GM12878 (cell line): ENCODE measurements around the gene ATP5ME. TPM values are rescaled to one million over a fixed set of nuclear protein-coding genes. Genes with fewer than 3 reads are reported as not detected.

Source experiments
- ATAC-seq: fragments of 200-7000 bp; cut with Tn5 transposase; 3 replicates; pipeline ENCODE4 v1.9.1; 2020; ENCODE audit warnings: mild to moderate bottlenecking, moderate library complexity
- BruUV-seq: library from RNA; stranded (reverse); fragments of 400-500 nt; replicated peaks from 2 replicates; lab custom pipeline; 2021; lab: Mats Ljungman, UMichigan
- CTCF ChIA-PET: fragments of 300-600 bp; sonication (Branson Sonifier 250); formaldehyde crosslinking; extraction: SDS; loops from one replicate; lab custom pipeline; 2021; ENCODE audit warnings: inconsistent platforms; lab: Yijun Ruan, JAX
- POLR2A ChIA-PET: fragments of 350-600 bp; formaldehyde crosslinking; extraction: SDS; loops from one replicate; lab custom pipeline; 2021; ENCODE audit warnings: inconsistent platforms; lab: Charles Lee
- RAD21 ChIA-PET: fragments of 300-600 bp; sonication (Branson Sonifier 250); formaldehyde crosslinking; loops from one replicate; lab custom pipeline; 2023; ENCODE audit warnings: antibody characterized with exemption; ENCODE audit not compliant: unreplicated experiment; lab: Charles Lee
- SMC1A ChIA-PET: fragments of 300-600 bp; sonication (Branson Sonifier 250); formaldehyde crosslinking; loops from one replicate; lab custom pipeline; 2023; ENCODE audit not compliant: unreplicated experiment, uncharacterized antibody; lab: Charles Lee
- DNase-seq: peaks from one replicate; pipeline ENCODE4 v3.0.0-alpha.2; 2011; ENCODE audit warnings: low read depth, low spot score
- FAIRE-seq: peaks from 3 replicates; lab custom pipeline; 2011; peaks lifted over from hg19 to GRCh38; lab: Jason Lieb, UNC
- H2AFZ ChIP-seq: 2 replicates; pipeline ENCODE4 v1.6.0; 2011; ENCODE audit warnings: low read depth, low read length, control low read depth; ENCODE audit not compliant: control insufficient read depth
- H3K27ac ChIP-seq: 2 replicates; pipeline ENCODE4 v1.5.1; 2011; ENCODE audit warnings: control low read depth; ENCODE audit not compliant: control insufficient read depth, insufficient read depth
- H3K27me3 ChIP-seq, 2 experiments: replicated peaks in 1 of 2; 2 replicates each; pipeline versions ENCODE4 v1.6.0 to v1.6.1; 2011; ENCODE audit warnings: low read length in 1 of 2; ENCODE audit not compliant: control insufficient read depth in 2 of 2, insufficient read depth in 2 of 2
- H3K36me3 ChIP-seq, 2 experiments: 2 replicates each; pipeline ENCODE4 v1.5.1; 2011; ENCODE audit warnings: low read length in 1 of 2; ENCODE audit not compliant: control insufficient read depth in 2 of 2, insufficient read depth in 2 of 2
- H3K4me1 ChIP-seq: 2 replicates; pipeline ENCODE4 v1.6.1; 2011; ENCODE audit warnings: mild to moderate bottlenecking, low read length, moderate library complexity, mixed read lengths; ENCODE audit not compliant: control insufficient read depth, insufficient read depth
- H3K4me2 ChIP-seq: 2 replicates; pipeline ENCODE4 v1.6.0; 2011; ENCODE audit warnings: control low read depth; ENCODE audit not compliant: control insufficient read depth, insufficient read depth
- H3K4me3 ChIP-seq: fragments of 200-600 bp; sonication (generic); 2 replicates; pipeline ENCODE4 v1.5.1; 2016
- H3K79me2 ChIP-seq: 2 replicates; pipeline ENCODE4 v1.6.0; 2011; ENCODE audit warnings: low read length; ENCODE audit not compliant: control insufficient read depth, insufficient read depth
- H3K9ac ChIP-seq: 2 replicates; pipeline ENCODE4 v1.8.0; 2011; ENCODE audit warnings: low read length, control low read depth, mixed read lengths; ENCODE audit not compliant: control insufficient read depth, insufficient read depth
- H3K9me3 ChIP-seq: replicated peaks from 3 replicates; pipeline ENCODE4 v1.5.1; 2011; ENCODE audit warnings: mild to moderate bottlenecking, low read length; ENCODE audit not compliant: control insufficient read depth, insufficient read depth
- H4K20me1 ChIP-seq: 2 replicates; pipeline ENCODE4 v1.6.0; 2011; ENCODE audit not compliant: control insufficient read depth, insufficient read depth
- ETV6 ChIP-seq, 2 experiments: fragments of 450-650 bp in 1 of 2; IDR thresholded peaks in 1 of 2; conservative IDR thresholded peaks in 1 of 2; 2 replicates each; pipeline ENCODE4 v1.6.1; 2014; ENCODE audit warnings: antibody characterized with exemption in 1 of 2, borderline replicate concordance in 1 of 2, low read depth in 1 of 2, mild to moderate bottlenecking in 1 of 2, moderate library complexity in 1 of 2
- FOXK2 ChIP-seq: fragments of 450-650 bp; IDR thresholded peaks from 2 replicates; pipeline ENCODE4 v1.6.1; 2017; ENCODE audit warnings: mild to moderate bottlenecking, moderate library complexity
- NR2C2 ChIP-seq: IDR thresholded peaks from 2 replicates; pipeline ENCODE4 v1.6.1; 2011; ENCODE audit warnings: borderline replicate concordance, low read depth; ENCODE audit not compliant: control insufficient read depth, insufficient read length
- RUNX3 ChIP-seq: IDR thresholded peaks from 2 replicates; pipeline ENCODE4 v1.6.1; 2012; ENCODE audit warnings: low read length, inconsistent platforms
- WGBS: methylation state at CpG from one replicate; pipeline ENCODE4 v1.1.6; 2016; ENCODE audit warnings: low lambda C conversion rate; ENCODE audit not compliant: insufficient replicate concordance, insufficient coverage; ENCODE audit errors: missing lambda C conversion rate; 5-methylcytosine and 5-hydroxymethylcytosine counted together
- in situ Hi-C: fragments of 300-500 bp; cut with MboI; formaldehyde crosslinking; loops from 9 replicates; pipeline ENCODE4 v1.14.3; 2018; ENCODE audit warnings: mixed read lengths
- intact Hi-C: fragments of 100-400 bp; cut with micrococcal nuclease; formaldehyde crosslinking; loops from one replicate; pipeline ENCODE4 v1.14.2; 2022; ENCODE audit not compliant: unreplicated experiment
- polyA plus RNA-seq, 11 experiments: library from polyadenylated mRNA; depleted of rRNA in 4 of 11; unstranded in 6 of 11; stranded (reverse) in 5 of 11; fragments of >200 nt; fragmentation: Nextera tagmentation in 4 of 11; fragmentation: Illumina TruSeq in 1 of 11; extraction: Ambion mirVana in 4 of 11; extraction: Trizol in 1 of 11; gene quantifications; 1 replicate in 1 of 11; 2 replicates in 10 of 11; pipeline versions ENCODE4 v1.2.1 to v1.2.3, GENCODE V29; 2011 to 2016; ENCODE audit warnings: inconsistent platforms in 2 of 11, missing spikeins in 2 of 11, low read depth in 1 of 11
- total RNA-seq, 4 experiments: library from RNA; depleted of rRNA in 3 of 4; stranded (reverse); fragments of >200 nt in 3 of 4; fragmentation: Illumina TruSeq in 1 of 4; extraction: Trizol in 1 of 4; gene quantifications; 2 replicates each; pipeline versions ENCODE4 v1.2.1 to v1.2.3, GENCODE V29; 2013 to 2021
- TF ChIP-seq, protein P1 (sequence below): fragments of 450-650 bp; formaldehyde crosslinking; IDR thresholded peaks from 2 replicates; pipeline ENCODE4 v1.4.0; 2020; ENCODE audit warnings: mild to moderate bottlenecking, moderate library complexity
- TF ChIP-seq, protein P2 (sequence below): IDR thresholded peaks from 2 replicates; pipeline ENCODE4 v1.6.1; 2011; ENCODE audit warnings: low read depth, mild to moderate bottlenecking, low read length, moderate library complexity, borderline replicate concordance; ENCODE audit errors: extremely low read depth
- TF ChIP-seq, protein P3 (sequence below): fragments of 450-650 bp; IDR thresholded peaks from 2 replicates; pipeline ENCODE4 v1.6.1; 2017; ENCODE audit warnings: mild to moderate bottlenecking, moderate library complexity

Gene ATP5ME
- total and polyA plus RNA-seq, 10 of the 15 experiments (the other 5 are each of a cell fraction or from before 2014, with no cell fraction given), result 279 to 2,374 (median 509) TPM

DNA sequence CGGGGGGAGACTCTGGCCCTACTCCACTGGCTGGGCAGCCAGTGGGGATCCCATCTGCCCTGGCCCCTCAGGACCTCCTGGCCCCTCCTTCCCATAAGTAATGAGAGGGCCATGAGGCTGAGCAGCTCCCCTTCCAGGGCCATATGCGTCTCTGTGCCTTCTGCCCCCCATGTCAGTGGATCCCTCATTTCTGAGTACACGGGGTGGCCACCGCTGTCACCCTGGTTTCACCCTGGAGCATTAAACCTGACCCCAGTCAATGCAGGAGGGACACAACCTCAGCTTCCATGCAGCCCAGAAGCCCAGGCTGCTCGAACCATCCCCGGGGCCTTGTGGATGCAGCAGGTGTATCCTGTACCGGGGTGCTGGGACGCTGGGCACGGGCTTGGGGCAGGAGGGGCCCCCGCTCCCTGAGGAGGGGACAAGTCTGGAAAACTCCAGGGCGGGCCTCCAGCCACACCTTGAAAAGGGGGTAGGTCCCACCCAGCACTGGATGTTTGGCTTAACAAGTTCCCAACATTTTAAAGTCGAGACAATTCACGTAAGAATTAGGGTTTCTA is 24.2 kb downstream of the ATP5ME start (continued):
- TF ChIP-seq RUNX3, result no peak
- TF ChIP-seq, protein P1, sequence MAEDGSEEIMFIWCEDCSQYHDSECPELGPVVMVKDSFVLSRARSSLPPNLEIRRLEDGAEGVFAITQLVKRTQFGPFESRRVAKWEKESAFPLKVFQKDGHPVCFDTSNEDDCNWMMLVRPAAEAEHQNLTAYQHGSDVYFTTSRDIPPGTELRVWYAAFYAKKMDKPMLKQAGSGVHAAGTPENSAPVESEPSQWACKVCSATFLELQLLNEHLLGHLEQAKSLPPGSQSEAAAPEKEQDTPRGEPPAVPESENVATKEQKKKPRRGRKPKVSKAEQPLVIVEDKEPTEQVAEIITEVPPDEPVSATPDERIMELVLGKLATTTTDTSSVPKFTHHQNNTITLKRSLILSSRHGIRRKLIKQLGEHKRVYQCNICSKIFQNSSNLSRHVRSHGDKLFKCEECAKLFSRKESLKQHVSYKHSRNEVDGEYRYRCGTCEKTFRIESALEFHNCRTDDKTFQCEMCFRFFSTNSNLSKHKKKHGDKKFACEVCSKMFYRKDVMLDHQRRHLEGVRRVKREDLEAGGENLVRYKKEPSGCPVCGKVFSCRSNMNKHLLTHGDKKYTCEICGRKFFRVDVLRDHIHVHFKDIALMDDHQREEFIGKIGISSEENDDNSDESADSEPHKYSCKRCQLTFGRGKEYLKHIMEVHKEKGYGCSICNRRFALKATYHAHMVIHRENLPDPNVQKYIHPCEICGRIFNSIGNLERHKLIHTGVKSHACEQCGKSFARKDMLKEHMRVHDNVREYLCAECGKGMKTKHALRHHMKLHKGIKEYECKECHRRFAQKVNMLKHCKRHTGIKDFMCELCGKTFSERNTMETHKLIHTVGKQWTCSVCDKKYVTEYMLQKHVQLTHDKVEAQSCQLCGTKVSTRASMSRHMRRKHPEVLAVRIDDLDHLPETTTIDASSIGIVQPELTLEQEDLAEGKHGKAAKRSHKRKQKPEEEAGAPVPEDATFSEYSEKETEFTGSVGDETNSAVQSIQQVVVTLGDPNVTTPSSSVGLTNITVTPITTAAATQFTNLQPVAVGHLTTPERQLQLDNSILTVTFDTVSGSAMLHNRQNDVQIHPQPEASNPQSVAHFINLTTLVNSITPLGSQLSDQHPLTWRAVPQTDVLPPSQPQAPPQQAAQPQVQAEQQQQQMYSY (CRISPR knock-in tag), result no peak
- no peak for TF ChIP-seq FOXK2

DNA sequence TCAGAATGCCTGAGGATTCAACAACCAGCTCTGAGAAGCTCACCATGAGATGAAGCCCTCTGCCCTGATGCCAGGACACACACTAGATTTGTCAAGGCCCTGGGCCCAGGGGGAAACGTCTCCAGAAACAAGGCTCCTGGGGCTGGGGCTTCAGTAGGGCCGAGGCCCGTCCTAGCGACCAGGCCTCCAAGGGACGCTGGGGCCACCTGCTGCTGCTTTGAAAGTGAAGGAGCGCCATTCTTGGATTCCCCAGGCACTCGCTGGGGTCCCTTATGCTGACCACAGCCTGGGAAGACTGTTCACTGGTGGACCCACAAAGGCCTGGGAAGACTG is 24.8 kb downstream of the ATP5ME start:
- TF ChIP-seq, protein P2, sequence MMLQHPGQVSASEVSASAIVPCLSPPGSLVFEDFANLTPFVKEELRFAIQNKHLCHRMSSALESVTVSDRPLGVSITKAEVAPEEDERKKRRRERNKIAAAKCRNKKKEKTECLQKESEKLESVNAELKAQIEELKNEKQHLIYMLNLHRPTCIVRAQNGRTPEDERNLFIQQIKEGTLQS, result no peak
- TF ChIP-seq, protein P3, sequence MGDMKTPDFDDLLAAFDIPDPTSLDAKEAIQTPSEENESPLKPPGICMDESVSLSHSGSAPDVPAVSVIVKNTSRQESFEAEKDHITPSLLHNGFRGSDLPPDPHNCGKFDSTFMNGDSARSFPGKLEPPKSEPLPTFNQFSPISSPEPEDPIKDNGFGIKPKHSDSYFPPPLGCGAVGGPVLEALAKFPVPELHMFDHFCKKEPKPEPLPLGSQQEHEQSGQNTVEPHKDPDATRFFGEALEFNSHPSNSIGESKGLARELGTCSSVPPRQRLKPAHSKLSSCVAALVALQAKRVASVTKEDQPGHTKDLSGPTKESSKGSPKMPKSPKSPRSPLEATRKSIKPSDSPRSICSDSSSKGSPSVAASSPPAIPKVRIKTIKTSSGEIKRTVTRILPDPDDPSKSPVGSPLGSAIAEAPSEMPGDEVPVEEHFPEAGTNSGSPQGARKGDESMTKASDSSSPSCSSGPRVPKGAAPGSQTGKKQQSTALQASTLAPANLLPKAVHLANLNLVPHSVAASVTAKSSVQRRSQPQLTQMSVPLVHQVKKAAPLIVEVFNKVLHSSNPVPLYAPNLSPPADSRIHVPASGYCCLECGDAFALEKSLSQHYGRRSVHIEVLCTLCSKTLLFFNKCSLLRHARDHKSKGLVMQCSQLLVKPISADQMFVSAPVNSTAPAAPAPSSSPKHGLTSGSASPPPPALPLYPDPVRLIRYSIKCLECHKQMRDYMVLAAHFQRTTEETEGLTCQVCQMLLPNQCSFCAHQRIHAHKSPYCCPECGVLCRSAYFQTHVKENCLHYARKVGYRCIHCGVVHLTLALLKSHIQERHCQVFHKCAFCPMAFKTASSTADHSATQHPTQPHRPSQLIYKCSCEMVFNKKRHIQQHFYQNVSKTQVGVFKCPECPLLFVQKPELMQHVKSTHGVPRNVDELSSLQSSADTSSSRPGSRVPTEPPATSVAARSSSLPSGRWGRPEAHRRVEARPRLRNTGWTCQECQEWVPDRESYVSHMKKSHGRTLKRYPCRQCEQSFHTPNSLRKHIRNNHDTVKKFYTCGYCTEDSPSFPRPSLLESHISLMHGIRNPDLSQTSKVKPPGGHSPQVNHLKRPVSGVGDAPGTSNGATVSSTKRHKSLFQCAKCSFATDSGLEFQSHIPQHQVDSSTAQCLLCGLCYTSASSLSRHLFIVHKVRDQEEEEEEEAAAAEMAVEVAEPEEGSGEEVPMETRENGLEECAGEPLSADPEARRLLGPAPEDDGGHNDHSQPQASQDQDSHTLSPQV, result no peak
- no peak for TF ChIP-seq NR2C2
- TF ChIP-seq ETV6 (conservative IDR thresholded peaks at IDR 0.05 in 1 of 2, IDR thresholded peaks at IDR 0.05 in 1 of 2; ENCODE audit: borderline replicate concordance in 1 of 2, low read depth in 1 of 2), result no peak
- no peak for ATAC-seq
- H3K79me2 ChIP-seq, result no peaks in the 10 kb centered on the region

More for the DNA sequence above, 24.8 kb downstream of the ATP5ME start:
- no peak overlapping the region for H3K4me2 ChIP-seq
- DNase-seq (no peak), FAIRE-seq (no peak)
- no peaks in the 10 kb centered on the region for H3K27me3 ChIP-seq
- no peak overlapping the region for H3K27ac ChIP-seq
- ChIA-PET CTCF (no interaction called here), POLR2A (no interaction called here), RAD21 (no interaction called here), SMC1A (no interaction called here)
- intact Hi-C loops, result no loop called here
- no peak overlapping the region for H3K9ac ChIP-seq
- 33% methylated on average over 7 of the region's 7 CpGs for WGBS
- no peaks in the 10 kb centered on the region for H3K36me3 ChIP-seq
- no peak overlapping the region for H2AFZ ChIP-seq
- in situ Hi-C loops, result no loop called here
- no peak overlapping the region for H3K4me3 ChIP-seq
- H3K4me1 ChIP-seq, result no peaks in the 10 kb centered on the region
- no peaks in the 10 kb centered on the region for H4K20me1 ChIP-seq
- no peaks in the 10 kb centered on the region; the same call in 2 of the 3 replicates for H3K9me3 ChIP-seq
- BruUV-seq, result no TSS peak
